Measurements from ENCODE around the gene INO80D.
"Not testable (repeated sequence)": the region's sequence is repeated elsewhere in the genome, so short reads cannot be mapped to it uniquely, and the experiment has no call there.

The INO80D gene, protein sequence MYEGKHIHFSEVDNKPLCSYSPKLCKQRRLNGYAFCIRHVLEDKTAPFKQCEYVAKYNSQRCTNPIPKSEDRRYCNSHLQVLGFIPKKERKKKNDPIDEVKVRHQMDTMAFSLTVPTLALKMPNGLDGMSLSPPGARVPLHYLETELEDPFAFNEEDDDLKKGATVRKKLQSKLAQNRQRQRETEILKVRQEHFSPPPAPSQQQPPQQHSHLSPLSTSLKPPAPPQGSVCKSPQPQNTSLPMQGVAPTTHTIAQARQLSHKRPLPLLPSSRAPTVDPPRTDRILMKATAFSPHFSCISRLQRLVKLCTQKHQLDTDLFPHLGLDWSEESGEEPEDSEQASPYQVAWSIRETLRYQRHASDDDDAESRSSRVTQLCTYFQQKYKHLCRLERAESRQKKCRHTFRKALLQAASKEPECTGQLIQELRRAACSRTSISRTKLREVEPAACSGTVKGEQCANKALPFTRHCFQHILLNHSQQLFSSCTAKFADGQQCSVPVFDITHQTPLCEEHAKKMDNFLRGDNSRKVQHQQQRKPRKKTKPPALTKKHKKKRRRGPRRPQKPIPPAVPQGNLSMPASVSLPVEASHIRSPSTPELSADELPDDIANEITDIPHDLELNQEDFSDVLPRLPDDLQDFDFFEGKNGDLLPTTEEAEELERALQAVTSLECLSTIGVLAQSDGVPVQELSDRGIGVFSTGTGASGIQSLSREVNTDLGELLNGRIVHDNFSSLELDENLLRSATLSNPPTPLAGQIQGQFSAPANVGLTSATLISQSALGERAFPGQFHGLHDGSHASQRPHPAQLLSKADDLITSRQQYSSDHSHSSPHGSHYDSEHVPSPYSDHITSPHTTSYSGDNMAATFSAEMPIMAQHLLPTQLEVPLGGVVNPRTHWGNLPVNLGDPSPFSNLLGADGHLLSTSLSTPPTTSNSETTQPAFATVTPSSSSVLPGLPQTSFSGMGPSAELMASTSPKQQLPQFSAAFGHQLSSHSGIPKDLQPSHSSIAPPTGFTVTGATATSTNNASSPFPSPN

GRCh38 chr2:206085742-206086445 lies at the start of gene INO80D:
Gene INO80D (minus strand): TSS chr2:206086174. CDS start chr2:206063016, 23,158 bp downstream.
- H3K27me3 Mint-ChIP-seq (ENCODE audit: low read depth, poor library complexity): peaks cover 8% of the 10 kb centered on the region
- peaks cover 17% of the 10 kb centered on the region for H3K36me3 Mint-ChIP-seq (ENCODE audit: low read depth)
- DNase-seq: peak; percentile 68
- peak within 1 kb of the TSS; percentile 99 for H3K4me3 Mint-ChIP-seq
- peaks cover 37% of the 10 kb centered on the region for H3K4me1 Mint-ChIP-seq
- peak within 1 kb of the TSS; percentile 99 for H3K27ac Mint-ChIP-seq
- peaks cover 3% of the 10 kb centered on the region for H3K9me3 Mint-ChIP-seq
- TF ChIP-seq, protein P1, sequence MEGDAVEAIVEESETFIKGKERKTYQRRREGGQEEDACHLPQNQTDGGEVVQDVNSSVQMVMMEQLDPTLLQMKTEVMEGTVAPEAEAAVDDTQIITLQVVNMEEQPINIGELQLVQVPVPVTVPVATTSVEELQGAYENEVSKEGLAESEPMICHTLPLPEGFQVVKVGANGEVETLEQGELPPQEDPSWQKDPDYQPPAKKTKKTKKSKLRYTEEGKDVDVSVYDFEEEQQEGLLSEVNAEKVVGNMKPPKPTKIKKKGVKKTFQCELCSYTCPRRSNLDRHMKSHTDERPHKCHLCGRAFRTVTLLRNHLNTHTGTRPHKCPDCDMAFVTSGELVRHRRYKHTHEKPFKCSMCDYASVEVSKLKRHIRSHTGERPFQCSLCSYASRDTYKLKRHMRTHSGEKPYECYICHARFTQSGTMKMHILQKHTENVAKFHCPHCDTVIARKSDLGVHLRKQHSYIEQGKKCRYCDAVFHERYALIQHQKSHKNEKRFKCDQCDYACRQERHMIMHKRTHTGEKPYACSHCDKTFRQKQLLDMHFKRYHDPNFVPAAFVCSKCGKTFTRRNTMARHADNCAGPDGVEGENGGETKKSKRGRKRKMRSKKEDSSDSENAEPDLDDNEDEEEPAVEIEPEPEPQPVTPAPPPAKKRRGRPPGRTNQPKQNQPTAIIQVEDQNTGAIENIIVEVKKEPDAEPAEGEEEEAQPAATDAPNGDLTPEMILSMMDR (IDR thresholded peaks at IDR 0.05): peak; percentile 48

GRCh38 chr2:206127656-206128055 lies 41.7 kb upstream of the INO80D start:
- peaks cover 70% of the 10 kb centered on the region for H3K36me3 Mint-ChIP-seq (ENCODE audit: low read depth)
- TF ChIP-seq, protein P1 (IDR thresholded peaks at IDR 0.05): no peak
- H3K27me3 Mint-ChIP-seq (ENCODE audit: low read depth, poor library complexity): no peaks in the 10 kb centered on the region
- H3K4me3 Mint-ChIP-seq: no peak overlapping the region
- no peak overlapping the region for H3K27ac Mint-ChIP-seq
- H3K4me1 Mint-ChIP-seq: no peaks in the 10 kb centered on the region
- no peak for DNase-seq
- H3K9me3 Mint-ChIP-seq: no peaks in the 10 kb centered on the region

DNA sequence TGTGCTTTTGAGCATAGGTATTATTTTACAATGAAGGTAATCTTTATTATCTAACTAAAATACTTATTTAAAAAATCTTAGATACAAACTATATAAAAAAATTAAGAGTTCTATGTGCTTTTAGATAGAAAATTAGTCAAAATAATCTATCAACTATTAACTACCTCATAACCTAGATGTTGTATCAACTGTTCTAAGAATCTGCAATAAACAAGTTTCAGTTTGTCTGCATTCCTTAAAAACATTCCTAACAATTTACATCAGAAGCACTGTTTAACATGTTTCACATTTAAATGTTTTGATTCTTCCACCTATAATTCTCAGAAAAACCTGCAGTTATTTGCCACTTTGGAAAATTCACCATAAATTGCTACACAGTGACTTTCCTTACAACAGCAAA lies 39.9 kb upstream of the INO80D start:
- Mint-ChIP-seq H3K4me1 (no peaks in the 10 kb centered on the region), H3K9me3 (peaks cover 3% of the 10 kb centered on the region), H3K27ac (no peak overlapping the region), H3K4me3 (no peak overlapping the region), H3K36me3 (ENCODE audit: low read depth) (peaks cover 81% of the 10 kb centered on the region), H3K27me3 (ENCODE audit: low read depth, poor library complexity) (no peaks in the 10 kb centered on the region)
- DNase-seq: no peak
- TF ChIP-seq, protein P1 (IDR thresholded peaks at IDR 0.05): no peak

- H3K36me3 Mint-ChIP-seq (ENCODE audit: low read depth): peaks cover 70% of the 10 kb centered on the region
- not testable (repeated sequence) for H3K27me3 Mint-ChIP-seq (ENCODE audit: low read depth, poor library complexity); H3K27ac Mint-ChIP-seq; DNase-seq; H3K9me3 Mint-ChIP-seq; H3K4me3 Mint-ChIP-seq; H3K4me1 Mint-ChIP-seq
Measured at GRCh38 chr2:206122569-206122968, 36.6 kb upstream of the INO80D start.

DNA sequence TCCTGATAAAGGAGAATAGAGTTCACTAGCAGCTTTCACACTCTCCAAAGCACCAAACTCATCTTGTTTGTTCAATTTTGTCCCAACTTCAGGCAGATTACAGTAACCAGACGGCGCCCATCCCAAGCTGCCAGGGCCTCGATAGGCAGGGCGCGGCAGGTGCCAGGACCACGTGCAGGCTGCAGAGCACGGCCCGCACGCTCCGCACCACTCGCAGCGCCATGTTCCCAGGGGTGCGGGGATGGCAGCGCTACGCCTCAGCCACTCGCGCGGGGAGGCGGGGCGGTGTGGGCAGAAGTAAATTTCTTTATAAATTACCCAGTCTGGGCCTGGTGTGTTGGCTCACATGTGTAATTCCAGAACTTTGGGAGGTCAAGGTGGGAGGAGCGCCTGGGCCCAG lies 30.3 kb upstream of the INO80D start:
- Mint-ChIP-seq H3K4me3 (no peak overlapping the region), H3K36me3 (ENCODE audit: low read depth) (peaks cover 66% of the 10 kb centered on the region), H3K27me3 (ENCODE audit: low read depth, poor library complexity) (no peaks in the 10 kb centered on the region), H3K4me1 (no peaks in the 10 kb centered on the region), H3K27ac (no peak overlapping the region), H3K9me3 (peaks cover 7% of the 10 kb centered on the region)
- DNase-seq: no peak
- TF ChIP-seq, protein P1 (IDR thresholded peaks at IDR 0.05): no peak
